Measurements from ENCODE around the gene FAM131B. TPM values are rescaled to one million over a fixed set of nuclear protein-coding genes. Genes with fewer than 3 reads are reported as not detected.

FAM131B gene
- total and polyA plus RNA-seq, 4 donors, result 0.18 to 1.1 (median 0.54) TPM

DNA sequence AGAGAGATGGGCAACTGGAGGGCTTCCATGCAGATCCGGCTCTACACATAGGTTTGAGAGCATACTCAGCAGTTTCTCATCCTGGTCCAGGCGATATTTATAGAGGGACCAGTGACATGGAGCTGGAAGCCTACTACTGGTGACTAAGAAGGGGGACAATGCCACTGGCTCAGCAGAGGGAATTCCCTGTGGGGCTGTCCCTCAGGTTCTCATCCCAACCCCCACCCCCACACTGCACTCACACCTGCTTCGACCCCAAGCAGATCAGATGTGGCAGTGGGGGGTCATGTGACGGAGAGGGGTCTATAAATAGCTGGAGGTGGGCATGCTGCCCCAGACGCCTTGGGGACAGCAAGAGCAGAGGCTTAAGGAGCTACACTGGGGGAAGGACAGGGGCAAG lies 46.7 kb downstream of the FAM131B start, which contains the start of gene CLCN1:
CLCN1 (plus strand) TSS at position 336 of the 400 bp plus-strand sequence. CDS start 102 bp downstream, outside the sequence.
- no peaks in the 10 kb centered on the region for H3K36me3 ChIP-seq (ENCODE audit: control insufficient read depth in 4 of 4, insufficient read depth in 4 of 4, low read length in 4 of 4)
- ATAC-seq (ENCODE audit: insufficient read depth, low FRiP score), result no peak
- WGBS, 2 donors, result 88 to 93% methylated on average over 5 of the region's 5 CpGs
- no peaks in the 10 kb centered on the region for H3K27me3 ChIP-seq (ENCODE audit: control insufficient read depth in 3 of 3, insufficient read depth in 3 of 3, low read length in 2 of 3)
- no peak for TF ChIP-seq CTCF (IDR thresholded peaks at IDR 0.05; ENCODE audit: control extremely low read depth, extremely low read depth)
- H3K4me3 ChIP-seq, result no peak within 1 kb of the TSS
- DNase-seq, result no peak
- H3K9ac ChIP-seq (ENCODE audit: insufficient read depth in 1 of 2, low read length in 2 of 2), result no peak within 1 kb of the TSS
- H3K9me3 ChIP-seq (ENCODE audit: control insufficient read depth in 4 of 4, insufficient read depth in 3 of 4, low read length in 3 of 4), result no peaks in the 10 kb centered on the region
- H3K27ac ChIP-seq (ENCODE audit: low read depth in 1 of 2, low read length in 1 of 2), result no peak within 1 kb of the TSS
- no peaks in the 10 kb centered on the region for H3K4me1 ChIP-seq (ENCODE audit: control insufficient read depth in 5 of 5, insufficient read depth in 5 of 5, low read length in 5 of 5)

DNA sequence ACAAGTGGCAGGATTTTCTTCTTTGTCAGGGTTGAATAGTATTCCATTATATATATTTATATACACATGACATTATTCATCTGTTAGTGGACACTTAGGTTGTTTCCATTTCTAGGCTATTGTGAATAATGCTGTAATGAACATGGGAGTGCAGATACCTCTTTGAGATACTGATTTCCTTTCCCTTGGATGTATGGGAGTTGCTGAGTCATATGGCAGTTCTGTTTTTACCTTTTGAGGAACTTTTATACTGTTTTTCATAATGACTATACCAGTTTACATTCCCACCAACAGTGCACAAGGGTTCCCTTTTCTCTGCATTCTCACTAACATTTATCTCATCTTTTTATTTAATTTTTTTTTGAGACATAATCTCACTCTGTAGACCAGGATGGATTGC lies 48.4 kb downstream of the FAM131B start:
- Histone ChIP-seq H3K9me3 (ENCODE audit: control insufficient read depth in 4 of 4, insufficient read depth in 3 of 4, low read length in 3 of 4) (no peaks in the 10 kb centered on the region), H3K27me3 (ENCODE audit: control insufficient read depth in 3 of 3, insufficient read depth in 3 of 3, low read length in 2 of 3) (no peaks in the 10 kb centered on the region), H3K4me3 (no peak overlapping the region), H3K9ac (ENCODE audit: insufficient read depth in 1 of 2, low read length in 2 of 2) (no peak overlapping the region), H3K4me1 (ENCODE audit: control insufficient read depth in 5 of 5, insufficient read depth in 5 of 5, low read length in 5 of 5) (no peaks in the 10 kb centered on the region), H3K27ac (ENCODE audit: low read depth in 1 of 2, low read length in 1 of 2) (no peak overlapping the region), H3K36me3 (ENCODE audit: control insufficient read depth in 4 of 4, insufficient read depth in 4 of 4, low read length in 4 of 4) (no peaks in the 10 kb centered on the region)
- ATAC-seq (ENCODE audit: insufficient read depth, low FRiP score) (no peak), DNase-seq (no peak)
- TF ChIP-seq CTCF (IDR thresholded peaks at IDR 0.05; ENCODE audit: control extremely low read depth, extremely low read depth), result no peak

DNA sequence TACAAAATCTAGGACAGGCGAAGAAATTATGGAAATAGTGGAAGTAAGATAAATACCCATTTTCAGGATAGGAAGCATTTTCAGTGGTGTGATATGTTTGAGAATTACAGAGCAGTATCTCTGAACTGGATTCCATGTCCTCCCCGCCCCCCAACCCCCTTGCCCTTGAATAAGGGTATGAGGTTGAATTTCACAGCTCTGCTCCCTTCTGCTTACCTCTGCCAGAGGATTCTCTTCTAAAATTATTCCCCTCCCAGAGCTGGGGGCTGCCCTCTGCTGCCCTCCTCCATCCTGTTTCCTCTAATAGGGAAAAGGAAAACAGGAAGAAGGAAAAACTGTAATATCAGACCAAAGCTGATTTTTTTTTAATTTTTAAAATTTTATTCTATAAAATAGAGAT lies 53.9 kb downstream of the FAM131B start:
- peaks cover 14 to 36% (median 23%) of the 10 kb centered on the region in 4 donors for H3K36me3 ChIP-seq (ENCODE audit: control insufficient read depth in 4 of 4, insufficient read depth in 4 of 4, low read length in 4 of 4)
- no peak for DNase-seq
- no peak overlapping the region for H3K27ac ChIP-seq (ENCODE audit: low read depth in 1 of 2, low read length in 1 of 2)
- TF ChIP-seq CTCF (IDR thresholded peaks at IDR 0.05; ENCODE audit: control extremely low read depth, extremely low read depth), result no peak
- H3K4me1 ChIP-seq (ENCODE audit: control insufficient read depth in 5 of 5, insufficient read depth in 5 of 5, low read length in 5 of 5), result no peaks in the 10 kb centered on the region
- no peaks in the 10 kb centered on the region for H3K9me3 ChIP-seq (ENCODE audit: control insufficient read depth in 4 of 4, insufficient read depth in 3 of 4, low read length in 3 of 4)
- no peak overlapping the region for H3K9ac ChIP-seq (ENCODE audit: insufficient read depth in 1 of 2, low read length in 2 of 2)
- no peak overlapping the region for H3K4me3 ChIP-seq
- WGBS, 2 donors, result 96% methylated on average over 2 of the region's 2 CpGs
- ATAC-seq (ENCODE audit: insufficient read depth, low FRiP score), result no peak
- H3K27me3 ChIP-seq (ENCODE audit: control insufficient read depth in 3 of 3, insufficient read depth in 3 of 3, low read length in 2 of 3), result no peaks in the 10 kb centered on the region

GRCh38 chr7:143305423-143306070 lies 57.0 kb downstream of the FAM131B start:
- no peaks in the 10 kb centered on the region for H3K27me3 ChIP-seq (ENCODE audit: control insufficient read depth in 3 of 3, insufficient read depth in 3 of 3, low read length in 2 of 3)

More at GRCh38 chr7:143305423-143306070, 57.0 kb downstream of the FAM131B start:
- peak; percentile 37 for TF ChIP-seq CTCF (IDR thresholded peaks at IDR 0.05; ENCODE audit: control extremely low read depth, extremely low read depth)
- no peak overlapping the region for H3K27ac ChIP-seq (ENCODE audit: low read depth in 1 of 2, low read length in 1 of 2)
- H3K36me3 ChIP-seq (ENCODE audit: control insufficient read depth in 4 of 4, insufficient read depth in 4 of 4, low read length in 4 of 4), result peaks cover 31 to 60% (median 41%) of the 10 kb centered on the region in 4 donors
- no peak overlapping the region for H3K9ac ChIP-seq (ENCODE audit: insufficient read depth in 1 of 2, low read length in 2 of 2)
- ATAC-seq (ENCODE audit: insufficient read depth, low FRiP score) (peak; percentile 78), DNase-seq (peak in 1 of 3 donors; percentile 44)
- no peak overlapping the region for H3K4me3 ChIP-seq
- no peaks in the 10 kb centered on the region for H3K9me3 ChIP-seq (ENCODE audit: control insufficient read depth in 4 of 4, insufficient read depth in 3 of 4, low read length in 3 of 4)
- peaks cover 0 to 3% (median 0%) of the 10 kb centered on the region in 5 donors for H3K4me1 ChIP-seq (ENCODE audit: control insufficient read depth in 5 of 5, insufficient read depth in 5 of 5, low read length in 5 of 5)
- 66 to 67% methylated on average over 10 of the region's 10 CpGs for WGBS, 2 donors

All from lung (tissue), 12 donors.